GM04503 (cell line): ENCODE data around the gene CXCR1.
"Not testable (repeated sequence)": the region's sequence is repeated elsewhere in the genome, so short reads cannot be mapped to it uniquely, and the experiment has no call there.

Experiments used
- DNase-seq: peaks from one replicate; pipeline ENCODE4 v3.0.0-alpha.2; 2012; ENCODE audit warnings: low read depth

The CXCR1 gene

DNA sequence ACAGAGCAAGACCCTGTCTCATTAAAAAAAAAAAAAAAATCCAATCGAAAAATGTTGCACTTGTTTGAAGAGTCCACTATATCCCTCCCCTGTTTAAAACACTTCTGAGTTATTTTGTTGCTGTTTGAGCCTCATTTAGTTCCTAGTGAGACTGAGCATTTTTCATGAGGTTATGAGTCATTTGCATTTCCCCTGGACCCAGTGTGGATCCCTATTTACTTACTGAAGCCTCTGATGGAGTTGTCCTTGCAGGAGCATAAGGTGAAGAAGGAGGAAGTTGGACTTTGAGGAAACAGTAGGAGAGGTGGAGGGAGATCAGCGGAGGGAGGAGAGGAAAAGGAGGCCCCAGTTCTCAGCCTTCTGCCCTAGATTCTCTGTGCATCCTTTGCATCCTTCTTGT is 5.1 kb downstream of the CXCR1 start:
- no peak for DNase-seq

DNA sequence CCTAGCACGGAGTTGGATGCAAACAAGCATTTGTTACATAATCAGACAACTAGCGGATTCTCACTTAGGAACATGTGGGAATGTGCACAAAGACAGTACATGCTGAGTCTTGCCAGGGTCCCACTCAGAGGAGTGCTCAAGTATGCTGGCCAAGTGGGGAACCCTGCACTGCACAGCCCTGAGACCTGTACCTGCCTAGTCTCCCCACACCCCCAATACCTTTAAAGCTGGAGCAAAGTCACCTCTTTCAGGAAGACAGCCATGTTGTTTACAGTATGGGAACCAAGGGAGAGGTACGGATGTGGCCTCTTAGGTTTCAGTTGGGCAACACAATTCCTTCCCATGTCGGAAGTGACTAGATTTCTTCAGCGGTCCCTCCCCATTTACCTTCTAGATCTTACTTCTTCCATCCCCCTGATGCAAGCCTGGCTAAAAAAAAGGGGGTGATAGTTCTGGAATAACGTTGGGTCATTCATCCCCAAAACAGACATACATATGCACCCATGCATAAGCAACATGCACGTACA is 10.7 kb downstream of the CXCR1 start:
- no peak for DNase-seq

DNA sequence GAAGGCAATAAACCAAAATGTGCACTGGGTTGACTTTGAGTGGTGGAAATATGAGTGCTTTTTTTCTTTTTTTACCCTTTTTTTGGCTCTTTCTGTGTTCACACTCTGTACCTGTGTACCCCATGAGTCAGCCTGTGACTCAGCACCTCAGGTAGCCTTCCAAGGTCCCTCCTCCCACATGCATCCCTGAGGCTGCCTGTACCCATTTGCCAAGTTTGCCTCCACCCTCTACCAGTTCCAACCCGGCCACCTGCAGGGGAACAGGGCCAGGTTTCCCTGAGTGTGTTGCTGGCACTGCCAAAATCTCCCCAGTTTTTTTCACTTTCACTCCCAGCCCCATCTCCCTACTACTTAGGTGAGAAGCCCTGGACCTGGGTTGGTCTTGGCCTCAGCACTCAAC is 14.0 kb downstream of the CXCR1 start:
- DNase-seq, result no peak

GRCh38 chr2:218152172-218152571 is 14.6 kb downstream of the CXCR1 start:
- DNase-seq, result no peak

DNA sequence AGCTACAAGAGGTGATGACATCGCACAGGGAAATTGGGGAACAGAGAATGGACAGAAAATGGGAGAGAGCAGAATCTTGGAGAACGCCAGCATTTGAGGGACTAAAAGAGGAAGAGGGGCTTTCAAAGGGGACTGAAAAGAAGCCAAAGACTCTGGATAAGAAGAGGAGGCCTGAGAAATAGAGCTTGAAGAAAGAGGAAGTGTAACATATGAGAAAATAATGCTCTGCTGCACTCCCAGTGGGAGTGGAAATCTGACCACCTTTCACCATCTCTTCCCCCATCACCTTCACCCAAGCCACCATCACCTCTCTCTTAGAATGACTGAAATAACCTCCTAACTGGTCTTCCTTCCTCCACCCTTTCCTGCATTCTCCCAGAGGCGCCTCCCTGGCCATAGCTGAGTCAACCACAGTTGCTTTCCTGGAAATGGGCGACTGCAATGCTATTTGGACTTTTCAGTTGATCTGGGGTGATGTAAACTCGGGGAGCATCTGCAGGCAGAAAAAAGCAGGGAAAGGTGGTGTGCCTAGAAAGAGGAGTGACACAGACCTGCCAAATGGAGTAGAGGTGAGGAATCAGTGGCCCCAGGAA is 16.8 kb downstream of the CXCR1 start:
- DNase-seq, result no peak

GRCh38 chr2:218149098-218149497 is 17.7 kb downstream of the CXCR1 start:
- no peak for DNase-seq

- no peak for DNase-seq
These were observed 20.7 kb downstream of the CXCR1 start for GRCh38 chr2:218146056-218146455.

- DNase-seq, result no peak
These were observed 21.6 kb downstream of the CXCR1 start for GRCh38 chr2:218145124-218145523.

- no peak for DNase-seq
These were observed 28.7 kb downstream of the CXCR1 start for GRCh38 chr2:218138047-218138446.

DNA sequence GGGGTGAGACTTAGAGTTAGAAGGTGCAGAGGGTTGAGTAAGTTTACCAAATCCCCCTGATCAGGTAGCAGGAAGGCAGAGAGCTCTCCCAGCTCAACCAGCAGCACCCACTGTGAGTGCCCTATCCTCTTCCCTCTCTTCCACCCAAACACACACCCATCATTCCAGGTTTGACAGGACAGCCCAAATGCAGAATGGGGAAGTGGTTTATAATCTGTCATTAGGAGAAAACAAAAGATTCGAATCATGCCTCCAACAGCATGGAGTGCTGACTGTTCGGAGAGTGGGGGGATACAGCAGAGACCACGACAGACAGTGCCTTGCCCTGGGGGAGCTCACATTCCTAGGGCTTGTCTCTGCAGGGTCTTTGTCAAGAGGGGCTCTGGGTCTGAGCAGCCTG is 29.2 kb downstream of the CXCR1 start:
- DNase-seq, result no peak

DNA sequence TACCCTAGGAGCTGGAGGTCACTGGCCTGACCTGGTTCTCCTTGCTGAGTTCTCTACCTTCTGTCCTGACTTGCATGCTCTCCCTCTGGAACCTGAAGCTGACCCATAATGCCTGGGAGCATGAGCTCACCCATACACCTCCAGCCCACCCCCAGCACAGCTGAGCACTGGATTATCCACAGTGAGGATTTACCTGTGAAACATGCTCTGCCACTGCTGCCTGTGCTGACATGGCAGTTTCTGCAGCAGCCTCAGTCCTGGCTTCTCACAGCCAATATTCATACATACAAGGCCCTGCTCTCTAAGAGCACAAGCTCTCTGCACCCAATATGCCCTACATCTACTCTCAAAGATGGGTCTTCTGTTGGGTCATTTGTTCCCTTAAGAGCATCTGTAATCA is 35.9 kb downstream of the CXCR1 start:
- no peak for DNase-seq

GRCh38 chr2:218130377-218130776 is 36.4 kb downstream of the CXCR1 start:
- DNase-seq, result no peak

DNA sequence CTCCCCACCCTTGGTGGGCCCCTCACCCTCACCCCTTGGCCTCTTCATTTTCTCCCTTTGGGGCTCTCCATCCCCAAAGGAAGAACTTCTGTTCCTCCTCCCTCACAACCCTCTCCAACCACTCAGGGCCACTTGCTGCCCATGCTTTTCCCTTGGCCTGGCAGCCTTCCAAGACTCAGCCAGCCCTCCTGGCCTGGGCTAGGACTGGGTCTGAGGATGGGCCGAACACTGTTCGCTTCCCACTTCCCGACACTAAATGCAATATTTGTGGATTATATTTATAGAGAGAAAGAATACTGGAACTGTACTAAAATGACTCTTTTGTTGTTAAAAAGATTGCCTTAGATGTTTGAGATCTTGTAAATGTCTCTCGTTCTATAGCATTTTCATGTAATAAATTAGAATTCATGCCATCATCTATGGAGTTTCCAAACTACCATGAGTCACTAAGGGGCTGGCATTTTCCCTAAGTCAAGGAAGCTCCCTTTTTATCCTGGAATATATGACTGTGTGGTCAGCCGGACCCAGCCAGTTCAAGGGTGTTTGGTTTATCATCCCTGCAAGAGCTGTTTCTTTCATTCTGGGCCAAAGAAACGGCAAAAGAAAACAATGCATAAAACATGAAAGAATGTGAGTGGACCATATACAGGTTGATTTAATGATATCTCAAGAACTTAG is 37.2 kb downstream of the CXCR1 start:
- no peak for DNase-seq

- no peak for DNase-seq
These were observed 37.8 kb downstream of the CXCR1 start for GRCh38 chr2:218128781-218129457.

DNA sequence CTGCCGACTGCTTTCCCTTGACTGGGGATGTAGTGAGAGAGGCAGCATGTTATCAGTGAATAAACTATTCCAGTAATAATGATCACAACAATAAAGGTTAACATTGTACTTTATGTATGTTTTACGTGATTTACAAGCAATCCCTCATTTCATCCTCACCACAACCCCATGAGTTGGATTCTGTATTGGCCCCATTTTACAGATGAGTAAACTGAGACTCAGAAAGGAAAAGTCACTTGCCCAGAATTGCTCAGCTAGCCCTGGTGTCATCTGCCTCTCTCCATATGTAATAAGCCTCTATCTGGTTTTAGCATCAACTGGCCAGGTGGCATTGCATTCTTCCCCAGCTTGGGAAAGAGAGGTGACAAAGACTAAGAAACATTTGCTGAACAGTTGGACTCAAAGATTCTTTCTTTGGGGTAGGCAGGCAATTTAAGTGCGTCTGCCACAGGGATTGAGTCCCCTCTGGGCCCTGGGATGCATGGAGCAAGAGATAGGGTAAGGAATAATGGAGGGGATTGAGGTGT is 38.8 kb downstream of the CXCR1 start:
- DNase-seq, result no peak

- no peak for DNase-seq
These were observed 41.1 kb downstream of the CXCR1 start, which contains the start of gene CXCR2 for GRCh38 chr2:218125626-218126080. CXCR2 (plus strand) TSS chr2:218126028; CDS start chr2:218134802, 8,774 bp downstream.

DNA sequence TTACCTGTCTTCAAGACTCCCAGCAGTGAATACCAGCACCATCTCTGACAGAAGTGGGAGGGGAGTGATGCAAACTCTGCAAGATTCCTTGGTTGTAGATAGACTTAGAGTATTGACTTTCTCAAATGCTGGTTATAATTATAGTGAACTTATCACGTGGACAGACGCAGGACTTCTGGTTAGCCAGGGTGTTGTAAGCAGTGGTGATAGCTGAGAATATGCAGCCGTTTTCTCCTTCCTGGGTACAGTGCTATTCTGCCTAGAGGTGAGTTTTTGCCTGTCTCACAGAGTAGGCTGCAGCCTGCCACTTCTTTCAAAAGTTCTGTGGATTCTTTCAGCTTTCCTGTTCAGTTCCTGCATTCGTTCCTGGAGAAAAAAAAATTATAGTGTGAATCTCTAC is 41.7 kb downstream of the CXCR1 start:
- DNase-seq, result no peak

DNA sequence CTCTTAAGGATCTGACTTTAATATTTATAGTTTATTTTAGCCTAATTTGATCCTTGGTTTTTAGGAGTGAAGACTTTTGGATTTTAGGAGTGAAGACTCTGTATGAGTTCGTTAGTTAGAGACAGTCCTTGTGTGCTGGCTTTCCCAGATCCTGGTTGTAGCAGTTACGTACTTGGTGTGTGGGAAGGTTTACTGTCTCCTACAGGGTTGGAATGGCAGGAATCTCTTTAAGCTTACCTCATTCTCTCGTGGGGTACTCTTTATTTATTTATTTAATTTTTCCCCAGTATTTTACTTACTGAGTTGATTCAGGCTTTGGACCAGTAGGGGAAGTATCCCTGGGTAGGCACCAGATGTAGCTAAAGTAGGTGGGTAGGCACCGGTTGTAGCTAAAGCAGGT is 42.8 kb downstream of the CXCR1 start:
- DNase-seq, result no peak

GRCh38 chr2:218122286-218122685 is 44.5 kb downstream of the CXCR1 start:
- not testable (repeated sequence) for DNase-seq

GRCh38 chr2:218121789-218122188 is 45.0 kb downstream of the CXCR1 start:
- not testable (repeated sequence) for DNase-seq
